Cerebellar nuclear complex (tissue), 1 donor: ENCODE data around the gene DNAJC4.
"Not testable (repeated sequence)": the region's sequence is repeated elsewhere in the genome, so short reads cannot be mapped to it uniquely, and the experiment has no call there.

Experiments used
- DNase-seq, 2 experiments: peaks; one replicate each; lab custom pipeline; 2025; lab: John Stamatoyannopoulos, UW

Gene DNAJC4

DNA sequence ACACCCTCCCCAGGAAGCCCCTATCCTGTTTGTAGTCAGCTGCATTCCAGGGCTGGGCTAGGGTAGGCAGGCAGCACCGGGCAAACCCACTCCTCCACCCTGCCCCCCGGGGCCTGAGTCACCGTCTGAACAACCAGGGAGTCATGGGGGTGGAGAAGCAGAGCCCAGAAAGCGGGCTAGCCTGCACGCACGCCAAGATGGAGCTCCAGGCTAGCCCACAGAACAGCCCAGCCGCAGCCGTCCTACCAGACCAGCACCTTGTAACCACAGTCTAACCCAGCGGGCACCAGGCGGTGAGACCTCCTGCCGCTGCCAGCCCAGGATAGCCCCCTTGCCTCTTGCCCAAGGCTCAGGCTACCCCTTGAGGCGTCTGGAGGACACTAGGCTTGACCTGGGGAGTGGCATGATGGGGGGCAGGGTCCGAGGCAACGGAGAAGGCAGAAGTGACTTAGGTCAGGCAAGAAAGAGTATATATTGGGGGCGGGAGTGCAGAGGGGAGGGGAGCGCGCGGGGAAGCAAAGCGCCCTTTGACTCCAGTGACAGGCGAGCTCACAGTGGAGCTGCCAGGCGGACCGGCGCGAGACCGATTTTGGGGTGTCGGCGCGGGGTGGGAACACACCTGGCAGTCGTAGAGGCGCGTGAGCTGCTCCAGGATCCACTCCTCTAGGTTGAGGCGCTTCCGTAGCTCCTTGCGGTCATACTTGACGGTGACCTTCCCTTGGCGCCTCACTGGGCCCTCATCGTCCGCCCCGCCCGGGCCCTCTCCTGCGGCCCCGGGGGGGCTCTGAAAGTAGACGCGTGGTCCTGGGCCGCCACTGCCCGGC, 15.7 kb downstream of the DNAJC4 start:
- no peak for DNase-seq

DNA sequence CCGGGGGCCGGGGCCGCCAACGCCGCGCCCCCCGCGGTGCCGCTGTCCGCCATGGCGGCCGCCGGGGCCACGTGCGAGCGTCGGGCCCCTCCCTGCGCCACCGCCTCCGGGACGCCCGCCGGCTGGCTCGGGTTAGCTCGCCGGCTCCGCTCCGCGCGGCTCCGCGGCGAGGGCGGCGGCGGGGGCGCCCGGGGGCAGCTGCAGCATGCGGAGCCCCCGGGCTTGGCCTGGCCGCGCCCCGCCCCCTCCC, 16.2 kb downstream of the DNAJC4 start:
- DNase-seq, result not testable (repeated sequence)

DNA sequence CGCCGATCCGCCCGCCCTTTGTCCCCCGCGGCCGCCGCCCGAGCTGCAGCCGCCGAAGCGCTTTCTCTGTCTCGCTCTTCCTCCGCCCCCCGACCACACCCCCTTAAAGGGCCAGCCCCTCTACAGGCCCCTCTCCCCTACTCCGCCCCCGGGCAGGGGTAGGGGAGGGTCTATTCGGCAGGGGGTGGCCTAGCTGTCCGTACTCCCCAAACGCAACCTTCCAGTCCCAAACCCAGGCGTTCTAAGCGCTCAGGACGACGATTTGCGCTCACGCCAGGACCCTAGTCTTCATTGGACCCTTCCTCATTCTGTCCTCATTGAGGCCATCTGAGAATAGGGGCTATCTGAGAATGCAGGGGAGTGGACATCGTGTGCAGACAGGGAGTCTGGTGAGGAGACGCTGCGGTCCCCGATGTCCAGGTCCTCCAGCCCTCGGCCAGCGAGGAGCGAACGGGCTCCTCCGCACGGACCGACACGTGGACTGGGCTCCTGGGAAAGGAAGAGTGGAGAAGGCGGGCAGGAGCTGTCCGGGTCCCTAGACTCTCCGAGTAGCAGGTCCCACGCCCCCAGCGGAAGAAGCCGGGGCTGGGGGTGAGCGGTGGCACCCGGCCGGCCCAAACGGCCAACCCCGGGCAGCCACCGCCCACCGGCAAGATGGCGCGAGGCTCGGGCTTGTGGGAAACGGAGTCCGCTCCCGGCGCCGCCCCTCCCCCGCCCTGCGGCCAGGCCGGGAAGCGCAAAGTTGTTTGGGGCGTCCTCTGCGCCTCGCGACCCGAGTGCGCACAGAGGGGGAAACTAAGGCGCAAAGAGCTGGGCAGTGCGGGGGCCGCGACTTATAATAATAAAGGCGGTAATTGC, 16.8 kb downstream of the DNAJC4 start, which contains the start of gene PPP1R14B:
Gene PPP1R14B (minus strand): TSS at position 73 of the 858 bp plus-strand sequence. CDS start 270 bp downstream, outside the sequence.
- peak in 1 of 2 experiments; percentile 24 for DNase-seq

DNA sequence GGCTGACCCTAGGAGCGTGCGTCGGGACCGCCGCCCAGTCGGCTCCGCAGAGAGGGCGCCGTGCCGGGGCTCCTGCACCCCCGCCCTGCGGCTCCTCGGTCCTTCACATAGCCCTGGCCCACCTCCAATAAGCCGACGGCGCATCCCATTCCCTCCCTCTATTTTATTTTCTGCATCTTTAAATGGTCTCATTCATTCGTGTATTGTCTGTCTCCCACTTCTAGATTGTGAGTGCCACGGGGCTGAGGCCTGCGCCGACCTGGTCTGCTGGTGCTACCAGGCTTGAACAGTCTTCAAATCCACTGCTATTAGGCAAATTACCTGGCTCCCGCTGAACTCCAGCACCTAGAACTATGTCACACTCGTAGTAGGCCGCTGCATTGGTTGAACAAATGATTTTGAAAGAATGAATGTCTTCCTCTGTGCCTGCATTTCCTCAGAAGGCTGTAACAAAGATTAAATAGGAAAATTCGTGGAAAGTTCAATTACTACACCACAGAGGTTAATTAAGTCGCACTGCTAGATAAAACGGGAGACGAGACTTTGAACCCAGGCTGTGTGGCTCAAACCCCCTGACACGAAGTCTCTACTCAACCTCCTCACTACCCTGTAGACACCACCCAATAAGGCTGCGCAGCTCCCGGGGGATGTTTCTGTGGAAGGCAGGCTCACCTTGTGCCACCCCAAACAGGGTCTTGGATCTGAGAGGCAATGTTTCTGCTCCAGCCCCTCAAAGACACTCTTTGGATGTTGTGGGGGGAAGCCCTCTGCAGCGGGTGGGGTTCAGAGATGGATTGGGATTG, 17.6 kb downstream of the DNAJC4 start:
- DNase-seq, result no peak

DNA sequence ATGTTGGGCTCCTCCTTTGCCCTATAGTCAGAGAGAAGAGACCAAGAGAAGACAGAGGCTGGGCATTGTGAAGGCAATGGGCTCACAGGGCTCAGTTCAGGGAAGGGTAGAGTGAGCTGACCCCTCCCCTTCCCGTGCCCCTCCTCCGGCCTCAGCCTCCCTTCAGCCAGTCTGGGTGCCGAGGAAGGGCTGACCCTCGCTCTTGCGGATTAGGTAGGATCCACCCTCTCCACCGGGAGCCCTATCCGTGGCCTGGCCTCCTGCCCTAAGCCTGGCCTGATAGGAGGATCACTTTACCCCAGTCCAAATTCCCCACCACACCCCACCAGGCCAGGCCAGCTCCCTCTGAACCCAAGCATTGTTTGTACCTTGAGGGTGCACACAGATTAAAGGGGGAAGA, 18.2 kb downstream of the DNAJC4 start:
- no peak for DNase-seq

DNA sequence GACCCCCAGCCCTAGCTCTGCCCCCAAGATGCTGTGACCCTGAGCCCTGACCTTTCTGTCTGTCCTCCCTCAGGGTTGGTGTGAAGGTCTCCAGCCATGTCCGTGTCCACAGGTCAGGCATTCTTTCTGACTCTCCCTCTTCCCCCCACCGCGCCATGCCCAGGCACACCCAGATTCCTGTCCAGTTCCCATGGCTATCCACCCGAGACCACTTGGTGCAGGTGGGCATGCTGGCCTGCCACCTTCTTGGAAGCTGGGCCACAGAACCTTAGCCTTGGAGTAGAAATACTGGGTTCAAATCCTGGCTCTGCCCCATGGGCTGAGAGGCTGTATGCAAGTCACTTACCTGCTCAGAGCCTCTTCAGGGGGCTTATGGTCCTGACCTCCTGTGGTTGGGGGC, 18.7 kb downstream of the DNAJC4 start:
- DNase-seq, result no peak

DNA sequence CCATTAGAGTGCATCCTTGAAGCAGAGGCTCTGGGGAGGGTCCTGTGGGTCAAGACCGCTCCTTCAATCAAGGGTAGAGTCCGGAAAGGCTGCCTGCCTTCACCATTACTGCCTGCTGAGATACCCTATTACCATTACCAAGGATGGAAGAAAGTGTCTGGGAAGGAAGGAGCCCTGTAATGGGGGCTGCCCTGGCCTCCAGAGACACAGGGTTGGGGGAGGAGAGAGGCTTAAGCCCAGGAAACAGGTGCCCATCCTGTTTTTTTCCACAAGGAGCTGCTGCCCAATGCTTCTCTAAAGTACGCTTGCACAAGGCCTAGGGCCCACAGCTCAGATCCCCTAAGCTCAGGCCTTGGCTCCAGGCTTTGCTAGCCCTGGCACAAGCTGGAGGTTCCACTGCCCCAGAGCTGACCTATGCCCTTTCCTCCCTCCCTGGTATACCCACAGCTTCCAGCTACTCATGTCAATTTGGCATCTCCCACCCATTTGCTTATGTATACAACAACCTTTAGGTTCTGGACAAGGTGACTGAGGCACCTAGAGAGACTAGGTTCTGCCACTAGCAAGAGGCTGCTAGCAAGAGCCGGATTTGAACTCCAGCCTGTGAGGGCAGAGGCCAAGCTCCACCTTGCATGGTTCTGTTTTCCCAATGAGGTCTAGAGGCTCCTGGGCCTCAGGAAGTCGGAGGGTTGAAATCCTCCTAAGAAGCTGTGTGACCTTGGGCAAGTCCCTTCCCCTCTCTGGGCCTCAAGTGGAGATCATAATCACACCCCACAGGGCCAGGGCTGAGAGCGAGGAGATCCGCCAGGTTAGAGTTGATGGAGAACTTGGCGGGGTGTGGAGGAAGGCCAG, 19.4 kb downstream of the DNAJC4 start:
- DNase-seq, result no peak

DNA sequence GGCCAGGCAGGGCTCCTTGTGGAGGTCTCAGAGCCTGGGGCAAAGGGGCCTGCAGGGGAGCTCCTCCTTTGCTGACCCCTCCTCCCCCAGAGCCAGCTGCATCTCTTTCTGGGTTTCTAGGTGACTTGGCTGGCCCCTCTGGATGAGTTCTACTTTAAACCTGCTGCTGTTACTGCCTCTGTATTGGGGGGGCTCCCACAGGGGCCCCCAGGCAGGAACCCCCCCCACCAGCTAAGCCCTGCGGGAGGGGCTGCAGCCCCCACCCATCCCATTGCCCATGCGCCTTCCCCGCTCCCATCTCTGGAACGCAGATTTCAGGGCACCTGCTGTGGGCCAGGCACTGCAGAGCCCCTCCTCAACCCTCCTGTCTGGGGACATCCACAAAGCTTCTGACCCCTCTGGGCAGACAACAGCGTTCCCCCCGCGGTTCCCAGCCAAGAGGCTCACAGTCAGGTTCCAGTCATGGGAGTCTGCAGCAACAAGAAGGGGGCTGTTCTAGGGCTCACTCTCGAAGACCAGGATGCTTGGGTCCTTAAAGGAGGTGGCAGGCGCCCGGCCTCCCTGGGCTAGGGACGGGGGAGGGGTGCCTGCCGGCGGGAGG, 20.2 kb downstream of the DNAJC4 start:
- DNase-seq, result no peak

DNA sequence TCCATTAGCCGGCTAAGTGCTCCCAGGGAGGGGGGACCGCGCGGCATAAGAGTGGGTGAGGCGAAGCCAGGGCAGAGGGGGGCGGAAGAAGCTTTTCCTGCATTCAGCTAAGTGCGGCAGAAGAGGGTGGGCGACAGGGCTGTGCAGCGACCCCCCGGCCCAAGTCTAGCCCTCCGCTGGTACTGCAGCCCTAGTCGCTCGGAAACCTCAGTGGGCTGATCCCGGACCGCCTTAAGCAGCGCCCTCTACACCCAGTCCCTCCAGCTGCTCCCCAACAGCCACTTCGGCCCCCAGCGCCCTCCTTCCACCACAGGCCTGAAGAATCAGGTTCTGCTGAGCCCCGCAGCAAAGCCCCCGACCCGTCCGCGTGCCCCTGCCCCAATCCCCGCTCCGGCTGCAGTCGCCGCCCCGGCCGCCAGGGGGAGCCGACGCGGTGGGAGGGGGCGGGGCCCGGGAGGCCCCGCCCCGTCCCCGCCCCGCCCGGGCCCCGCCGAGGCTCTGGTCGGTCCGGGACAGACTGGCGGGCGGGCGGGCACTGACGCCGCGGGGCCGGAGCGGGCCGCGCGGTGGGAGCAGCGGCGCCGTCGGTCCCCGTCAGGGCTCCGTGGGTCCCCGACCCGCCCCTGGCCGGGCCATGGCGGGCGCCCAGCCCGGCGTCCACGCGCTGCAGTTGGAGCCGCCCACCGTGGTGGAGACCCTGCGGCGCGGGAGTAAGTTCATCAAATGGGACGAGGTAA, 20.8 kb downstream of the DNAJC4 start, which contains the start of gene PLCB3:
Gene PLCB3 (plus strand): TSS at position 515 of the 737 bp plus-strand sequence. CDS start 120 bp downstream, at position 635.
- no peak for DNase-seq

DNA sequence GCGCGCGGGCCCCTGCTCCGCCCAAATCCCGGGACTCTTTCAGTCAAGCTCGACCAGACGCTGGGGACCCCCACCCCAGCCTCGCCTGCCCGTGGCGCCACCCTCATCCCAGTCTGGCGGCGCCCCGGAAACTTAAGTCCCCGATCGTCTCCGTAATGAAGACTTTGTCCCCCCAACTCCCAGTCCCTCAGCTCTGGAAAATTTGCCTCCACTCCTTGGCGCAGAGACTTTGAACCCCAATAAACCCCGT, 21.3 kb downstream of the DNAJC4 start:
- no peak for DNase-seq

DNA sequence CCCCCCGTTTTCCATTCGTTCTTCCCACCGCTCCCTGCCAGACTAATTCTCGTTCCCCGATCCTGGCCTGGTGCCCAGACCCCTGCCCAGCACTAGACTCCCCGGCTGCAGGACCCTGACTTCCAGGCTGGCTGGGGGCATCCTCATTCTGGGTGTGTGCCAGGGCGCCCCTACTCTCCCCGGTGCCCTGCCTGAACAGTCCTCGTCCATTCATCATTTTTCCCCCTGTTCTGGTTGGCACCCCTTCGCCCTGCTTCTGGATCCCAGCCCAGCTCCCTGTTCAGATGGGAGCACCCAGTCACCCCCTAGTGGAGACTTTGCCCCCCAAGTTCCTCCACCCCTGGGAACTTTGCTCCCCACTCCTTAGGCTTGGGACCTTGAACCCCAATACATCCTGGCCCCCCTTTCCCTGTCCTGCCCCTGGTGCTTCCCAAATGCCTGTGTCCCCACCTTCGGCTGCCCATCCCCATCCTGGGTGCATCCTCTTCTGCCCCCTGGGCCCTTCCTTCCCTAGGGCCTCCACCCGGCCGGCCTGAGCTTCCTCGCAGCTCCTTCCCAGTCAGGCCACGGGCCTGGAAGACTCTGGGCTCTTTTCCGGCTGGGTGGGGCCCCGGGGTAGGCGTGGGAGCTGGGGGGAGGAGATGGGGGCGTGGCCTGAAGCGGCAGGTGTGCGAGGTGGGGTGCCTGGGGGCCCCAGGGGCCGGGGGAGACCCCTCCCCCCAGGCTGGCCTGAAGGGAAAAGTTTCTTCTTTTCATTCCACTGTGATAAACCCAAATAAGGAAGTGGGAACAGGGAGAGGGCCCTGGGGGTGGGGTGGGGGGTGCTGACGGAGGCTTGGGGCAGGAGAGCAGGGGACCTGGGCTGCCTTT, 21.9 kb downstream of the DNAJC4 start:
- DNase-seq, result no peak

DNA sequence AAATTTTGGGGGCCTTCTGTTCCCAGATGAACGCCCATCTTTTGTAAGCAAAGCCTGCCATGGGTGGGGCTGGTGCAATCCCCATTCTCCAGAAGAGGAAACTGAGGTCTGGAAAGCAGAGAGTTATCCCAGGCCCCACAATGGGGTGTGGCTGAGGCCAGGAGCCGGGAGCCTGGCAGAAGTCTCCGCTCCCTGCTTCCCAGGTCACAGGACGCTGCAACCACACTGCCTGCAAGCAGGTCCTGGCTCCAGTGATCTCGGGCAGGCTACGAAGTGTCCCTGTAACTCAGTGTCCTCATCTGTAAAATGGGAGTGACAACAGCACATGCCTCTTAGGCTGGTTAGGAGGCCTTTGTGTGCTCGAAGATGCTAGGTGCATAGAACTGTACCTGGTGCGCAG, 22.7 kb downstream of the DNAJC4 start:
- no peak for DNase-seq

DNA sequence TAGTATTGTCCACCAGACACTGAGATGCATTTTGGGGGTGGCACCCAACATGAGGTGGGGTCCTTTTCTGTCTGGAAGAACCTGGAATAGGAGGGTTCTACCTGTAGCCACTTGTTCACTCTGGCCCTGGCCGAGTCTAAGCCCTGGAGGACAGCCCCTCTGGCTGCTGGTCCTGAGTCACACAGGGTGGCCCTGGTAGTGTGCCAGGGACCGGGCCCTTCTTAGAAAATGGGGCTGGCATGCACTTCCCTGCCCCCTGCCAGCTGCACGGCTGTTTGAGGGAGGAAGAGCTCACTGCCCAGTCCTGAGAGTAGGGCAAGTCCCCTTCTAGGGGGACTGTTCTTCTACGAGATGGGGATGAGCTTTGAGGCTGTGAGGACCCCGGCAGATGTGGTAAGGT, 23.1 kb downstream of the DNAJC4 start:
- DNase-seq, result no peak

DNA sequence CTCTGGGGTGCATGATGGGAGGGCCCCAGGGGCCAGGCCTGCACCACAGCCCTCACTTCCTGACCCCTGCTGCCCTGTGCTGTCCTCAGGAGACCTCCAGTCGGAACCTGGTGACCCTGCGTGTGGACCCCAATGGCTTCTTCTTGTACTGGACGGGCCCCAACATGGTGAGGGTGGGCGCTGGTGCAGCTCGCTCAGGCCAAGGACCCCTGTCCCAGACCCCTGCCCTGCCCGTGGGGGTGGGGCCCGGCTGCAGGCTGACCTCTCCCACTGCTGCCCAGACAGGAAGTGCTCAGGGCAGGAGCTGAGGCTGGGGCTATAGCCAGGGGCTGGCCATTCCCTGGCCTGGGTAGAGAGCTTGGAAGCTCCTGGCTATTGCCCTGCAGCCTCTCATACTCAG, 24.0 kb downstream of the DNAJC4 start:
- no peak for DNase-seq

DNA sequence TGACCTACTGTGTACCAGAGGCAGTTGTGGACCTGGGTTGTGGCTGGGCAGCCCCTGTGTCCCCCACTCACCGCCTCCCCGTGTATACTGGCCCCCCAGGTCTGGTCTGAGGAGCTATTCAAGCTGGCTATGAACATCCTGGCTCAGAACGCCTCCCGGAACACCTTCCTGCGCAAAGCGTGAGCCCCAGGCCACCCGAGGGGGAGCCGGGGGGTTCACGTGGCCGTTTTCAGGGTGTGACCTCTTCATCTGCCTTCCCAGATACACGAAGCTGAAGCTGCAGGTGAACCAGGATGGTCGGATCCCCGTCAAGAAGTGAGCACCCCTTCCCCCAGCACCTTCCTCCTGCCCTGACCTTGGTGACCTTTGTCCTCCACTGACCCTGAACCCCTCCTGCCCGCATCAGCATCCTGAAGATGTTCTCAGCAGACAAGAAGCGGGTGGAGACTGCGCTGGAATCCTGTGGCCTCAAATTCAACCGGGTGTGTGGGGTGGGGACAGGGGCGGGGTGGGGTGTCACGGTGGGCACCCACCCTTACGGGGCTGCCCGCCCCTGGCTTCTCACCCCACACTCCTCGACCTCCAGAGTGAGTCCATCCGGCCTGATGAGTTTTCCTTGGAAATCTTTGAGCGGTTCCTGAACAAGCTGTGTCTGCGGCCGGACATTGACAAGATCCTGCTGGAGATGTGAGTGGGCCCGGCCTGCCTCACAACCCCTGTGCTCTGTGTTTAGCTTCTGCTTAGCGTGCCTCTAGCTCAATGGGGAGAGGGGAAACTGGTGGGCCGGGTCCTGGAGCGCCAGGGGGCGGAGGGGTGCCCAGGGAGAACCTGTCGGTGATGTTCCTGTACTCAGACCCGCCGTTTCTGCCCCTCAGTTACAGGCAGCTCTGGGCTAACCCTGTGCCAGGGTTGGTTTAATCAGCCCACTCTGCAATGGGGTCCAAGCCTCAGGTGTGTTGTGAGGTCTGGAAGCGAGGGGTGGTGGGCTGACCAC, 25.1 kb downstream of the DNAJC4 start:
- no peak for DNase-seq

DNA sequence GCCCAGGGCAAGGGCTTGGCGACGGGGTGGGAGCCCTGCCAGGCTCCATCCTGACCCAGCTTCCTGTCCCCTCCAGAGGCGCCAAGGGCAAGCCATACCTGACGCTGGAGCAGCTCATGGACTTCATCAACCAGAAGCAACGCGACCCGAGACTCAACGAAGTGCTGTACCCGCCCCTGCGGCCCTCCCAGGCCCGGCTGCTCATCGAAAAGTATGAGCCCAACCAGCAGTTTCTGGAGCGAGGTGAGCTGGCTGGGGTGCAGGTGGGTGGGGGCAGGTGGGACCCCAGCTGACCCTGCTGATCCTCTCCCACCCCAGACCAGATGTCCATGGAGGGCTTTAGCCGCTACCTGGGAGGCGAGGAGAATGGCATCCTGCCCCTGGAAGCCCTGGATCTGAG, 26.0 kb downstream of the DNAJC4 start:
- DNase-seq, result no peak

DNA sequence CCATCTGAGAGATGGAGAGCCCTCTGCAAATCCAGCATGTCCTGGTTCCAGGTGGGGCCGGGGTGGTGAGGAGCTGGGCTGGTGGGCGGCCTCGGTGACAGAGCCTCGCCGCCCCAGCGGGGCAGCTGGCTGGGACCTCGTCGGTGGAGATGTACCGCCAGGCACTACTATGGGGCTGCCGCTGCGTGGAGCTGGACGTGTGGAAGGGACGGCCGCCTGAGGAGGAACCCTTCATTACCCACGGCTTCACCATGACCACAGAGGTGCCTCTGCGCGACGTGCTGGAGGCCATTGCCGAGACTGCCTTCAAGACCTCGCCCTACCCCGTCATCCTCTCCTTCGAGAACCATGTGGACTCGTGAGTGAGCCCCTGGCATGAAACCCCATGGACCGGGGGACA, 28.0 kb downstream of the DNAJC4 start:
- no peak for DNase-seq

DNA sequence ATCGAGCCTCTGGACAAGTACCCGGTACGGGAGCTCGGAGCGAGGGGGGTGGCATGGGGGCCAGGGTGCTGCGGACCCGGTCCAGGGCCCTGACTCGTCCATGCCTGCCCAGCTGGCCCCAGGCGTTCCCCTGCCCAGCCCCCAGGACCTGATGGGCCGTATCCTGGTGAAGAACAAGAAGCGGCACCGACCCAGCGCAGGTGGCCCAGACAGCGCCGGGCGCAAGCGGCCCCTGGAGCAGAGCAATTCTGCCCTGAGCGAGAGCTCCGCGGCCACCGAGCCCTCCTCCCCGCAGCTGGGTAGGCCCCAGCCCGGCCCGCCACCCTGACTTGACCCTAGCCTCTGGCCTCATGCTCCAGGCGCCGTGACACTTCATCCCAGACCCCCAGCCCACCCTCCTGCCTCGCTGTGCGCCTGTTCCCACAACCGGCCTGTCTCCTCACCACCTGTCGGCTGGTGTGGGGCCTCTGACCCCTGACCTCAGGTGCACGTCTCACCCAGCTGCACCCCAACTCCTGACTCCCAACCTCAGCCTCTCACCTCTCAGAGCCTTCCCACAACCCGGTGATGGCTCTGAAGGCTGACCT, 28.7 kb downstream of the DNAJC4 start:
- DNase-seq, result no peak
